Measurements from ENCODE around the gene FHL2. TPM values are rescaled to one million over a fixed set of nuclear protein-coding genes. Genes with fewer than 3 reads are reported as not detected.

The FHL2 gene
- total and polyA plus RNA-seq, 2 of the 13 experiments (the other 11 are each of a cell fraction or from before 2014, with no cell fraction given) = 1.9 to 74.8 TPM

- peak; percentile 87 for TF ChIP-seq RBFOX2 (IDR thresholded peaks at IDR 0.05; ENCODE audit: low read depth, low read length)
- no peak for TF ChIP-seq FIP1L1 (IDR thresholded peaks at IDR 0.05; ENCODE audit: borderline replicate concordance, insufficient read depth, low read depth, low read length)
- peak; percentile 54; the same call in 1 of the 2 replicates for TF ChIP-seq ZNF614 (CRISPR knock-in tag; IDR thresholded peaks at IDR 0.05; ENCODE audit: borderline replicate concordance)
- 0 out of 2 replicates have a peak, but pooled peaks have one; percentile 18 for TF ChIP-seq ZNF232 (CRISPR knock-in tag; IDR thresholded peaks at IDR 0.05; ENCODE audit: borderline replicate concordance)
- TF ChIP-seq ZNF710 (CRISPR knock-in tag; IDR thresholded peaks at IDR 0.05; ENCODE audit: borderline replicate concordance) = peak; percentile 51; the same call in 1 of the 2 replicates
- TF ChIP-seq ELF3 (CRISPR knock-in tag; IDR thresholded peaks at IDR 0.05) = peak; percentile 41; the same call in 1 of the 2 replicates
- no peak for TF ChIP-seq GZF1 (CRISPR knock-in tag; IDR thresholded peaks at IDR 0.05)
- 0 out of 2 replicates have a peak, but pooled peaks have one; percentile 57 for TF ChIP-seq PCBP1 (IDR thresholded peaks at IDR 0.05; ENCODE audit: borderline replicate concordance, low read depth, low read length)
- no peak for TF ChIP-seq WIZ (CRISPR knock-in tag; IDR thresholded peaks at IDR 0.05)
- no peak for TF ChIP-seq ETS1 (CRISPR knock-in tag; IDR thresholded peaks at IDR 0.05)
- TF ChIP-seq ZNF136 (CRISPR knock-in tag; IDR thresholded peaks at IDR 0.05; ENCODE audit: low read depth) = peak; percentile 94; the same call in 1 of the 2 replicates
- TF ChIP-seq, protein P1, sequence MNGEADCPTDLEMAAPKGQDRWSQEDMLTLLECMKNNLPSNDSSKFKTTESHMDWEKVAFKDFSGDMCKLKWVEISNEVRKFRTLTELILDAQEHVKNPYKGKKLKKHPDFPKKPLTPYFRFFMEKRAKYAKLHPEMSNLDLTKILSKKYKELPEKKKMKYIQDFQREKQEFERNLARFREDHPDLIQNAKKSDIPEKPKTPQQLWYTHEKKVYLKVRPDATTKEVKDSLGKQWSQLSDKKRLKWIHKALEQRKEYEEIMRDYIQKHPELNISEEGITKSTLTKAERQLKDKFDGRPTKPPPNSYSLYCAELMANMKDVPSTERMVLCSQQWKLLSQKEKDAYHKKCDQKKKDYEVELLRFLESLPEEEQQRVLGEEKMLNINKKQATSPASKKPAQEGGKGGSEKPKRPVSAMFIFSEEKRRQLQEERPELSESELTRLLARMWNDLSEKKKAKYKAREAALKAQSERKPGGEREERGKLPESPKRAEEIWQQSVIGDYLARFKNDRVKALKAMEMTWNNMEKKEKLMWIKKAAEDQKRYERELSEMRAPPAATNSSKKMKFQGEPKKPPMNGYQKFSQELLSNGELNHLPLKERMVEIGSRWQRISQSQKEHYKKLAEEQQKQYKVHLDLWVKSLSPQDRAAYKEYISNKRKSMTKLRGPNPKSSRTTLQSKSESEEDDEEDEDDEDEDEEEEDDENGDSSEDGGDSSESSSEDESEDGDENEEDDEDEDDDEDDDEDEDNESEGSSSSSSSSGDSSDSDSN (CRISPR knock-in tag; IDR thresholded peaks at IDR 0.05) = peak; percentile 53
- TF ChIP-seq, protein P2, sequence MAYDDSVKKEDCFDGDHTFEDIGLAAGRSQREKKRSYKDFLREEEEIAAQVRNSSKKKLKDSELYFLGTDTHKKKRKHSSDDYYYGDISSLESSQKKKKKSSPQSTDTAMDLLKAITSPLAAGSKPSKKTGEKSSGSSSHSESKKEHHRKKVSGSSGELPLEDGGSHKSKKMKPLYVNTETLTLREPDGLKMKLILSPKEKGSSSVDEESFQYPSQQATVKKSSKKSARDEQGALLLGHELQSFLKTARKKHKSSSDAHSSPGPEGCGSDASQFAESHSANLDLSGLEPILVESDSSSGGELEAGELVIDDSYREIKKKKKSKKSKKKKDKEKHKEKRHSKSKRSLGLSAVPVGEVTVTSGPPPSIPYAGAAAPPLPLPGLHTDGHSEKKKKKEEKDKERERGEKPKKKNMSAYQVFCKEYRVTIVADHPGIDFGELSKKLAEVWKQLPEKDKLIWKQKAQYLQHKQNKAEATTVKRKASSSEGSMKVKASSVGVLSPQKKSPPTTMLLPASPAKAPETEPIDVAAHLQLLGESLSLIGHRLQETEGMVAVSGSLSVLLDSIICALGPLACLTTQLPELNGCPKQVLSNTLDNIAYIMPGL (CRISPR knock-in tag; IDR thresholded peaks at IDR 0.05; ENCODE audit: borderline replicate concordance in 1 of 2, low read depth in 1 of 2) = peak; percentile 79 to 88; a peak in 3 of 4 replicates
- no peak for TF ChIP-seq ZNF33B (CRISPR knock-in tag; IDR thresholded peaks at IDR 0.05)
- TF ChIP-seq ADNP (CRISPR knock-in tag; IDR thresholded peaks at IDR 0.05) = no peak
- no peak for TF ChIP-seq CBX2 (IDR thresholded peaks at IDR 0.05; ENCODE audit: low read depth, low read length)
- no peak for TF ChIP-seq CBX2 (CRISPR knock-in tag; IDR thresholded peaks at IDR 0.05; ENCODE audit: low read depth)
- TF ChIP-seq YY1 (IDR thresholded peaks at IDR 0.05; ENCODE audit: insufficient read depth, insufficient replicate concordance, low read depth, low read length) = peak; percentile 92
- TF ChIP-seq ZNF543 (CRISPR knock-in tag; IDR thresholded peaks at IDR 0.05) = no peak; the same call in 1 of the 2 replicates
- TF ChIP-seq BCL6 (CRISPR knock-in tag; IDR thresholded peaks at IDR 0.05) = no peak; the same call in none of the 2 replicates
Observed at GRCh38 chr2:105337122-105338019, 61.5 kb downstream of the FHL2 start, which contains the start of gene C2orf49 (continued).

Data from HepG2 (cell line).